Renal cortical epithelial cell (primary cell): ENCODE measurements around the gene GNAZ. TPM values are rescaled to one million over a fixed set of nuclear protein-coding genes. Genes with fewer than 3 reads are reported as not detected.

ENCODE experiments used
- DNase-seq: peaks from one replicate; pipeline ENCODE4 v3.0.0-alpha.2; 2011; ENCODE audit warnings: low read depth
- total RNA-seq: library from RNA; depleted of rRNA; stranded (reverse); fragments of >200 nt; gene quantifications from 2 replicates; pipeline ENCODE4 v1.2.3, GENCODE V29; 2014

GNAZ gene
- total RNA-seq, 1 donor from 2014 or later = 2.0 TPM

DNA sequence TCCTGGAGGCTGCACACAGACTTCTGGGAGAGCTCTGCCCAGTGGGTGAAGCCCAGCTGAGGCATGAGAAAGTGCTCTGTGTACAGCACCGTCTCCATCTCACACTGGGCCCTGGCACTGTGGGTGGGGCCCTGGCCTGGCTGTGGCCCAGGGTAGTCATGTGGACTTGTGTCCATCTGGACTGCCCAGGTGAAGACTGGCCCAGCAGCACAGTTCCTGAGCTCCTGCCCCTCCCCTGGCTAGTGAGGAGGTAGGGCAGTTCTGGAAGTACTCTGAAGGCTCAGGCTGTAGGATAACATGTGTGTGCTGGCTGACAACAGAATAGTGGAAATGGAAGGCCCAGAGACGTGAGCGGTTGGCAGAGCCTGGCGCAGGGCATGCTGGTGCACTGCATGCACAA, 36.0 kb downstream of the GNAZ start:
- DNase-seq = no peak

DNA sequence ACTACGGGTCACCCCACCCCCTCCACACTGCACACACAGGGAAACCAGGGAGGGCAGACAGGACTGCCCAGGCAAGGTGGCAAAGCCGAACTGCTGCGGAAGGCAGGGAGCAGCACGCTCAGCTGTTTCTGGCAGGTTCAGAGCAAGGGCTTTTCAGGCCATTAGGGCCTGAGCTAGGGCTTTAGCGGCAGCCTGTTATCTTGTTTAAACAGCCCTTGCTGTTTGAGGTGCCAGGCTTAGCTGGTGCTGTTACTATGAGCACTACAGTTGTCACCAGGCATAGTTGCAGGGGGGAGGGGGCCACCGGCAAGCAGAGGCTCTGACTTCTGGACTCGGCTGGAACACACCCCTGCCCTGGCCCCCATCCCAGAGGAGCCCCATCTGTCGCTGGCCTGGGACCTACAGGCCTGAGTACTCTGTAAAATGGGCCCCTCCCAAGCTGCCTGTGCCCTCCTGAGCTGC, 36.6 kb downstream of the GNAZ start:
- DNase-seq = no peak

- no peak for DNase-seq
Observed at GRCh38 chr22:23107487-23108248, 37.3 kb downstream of the GNAZ start.

DNA sequence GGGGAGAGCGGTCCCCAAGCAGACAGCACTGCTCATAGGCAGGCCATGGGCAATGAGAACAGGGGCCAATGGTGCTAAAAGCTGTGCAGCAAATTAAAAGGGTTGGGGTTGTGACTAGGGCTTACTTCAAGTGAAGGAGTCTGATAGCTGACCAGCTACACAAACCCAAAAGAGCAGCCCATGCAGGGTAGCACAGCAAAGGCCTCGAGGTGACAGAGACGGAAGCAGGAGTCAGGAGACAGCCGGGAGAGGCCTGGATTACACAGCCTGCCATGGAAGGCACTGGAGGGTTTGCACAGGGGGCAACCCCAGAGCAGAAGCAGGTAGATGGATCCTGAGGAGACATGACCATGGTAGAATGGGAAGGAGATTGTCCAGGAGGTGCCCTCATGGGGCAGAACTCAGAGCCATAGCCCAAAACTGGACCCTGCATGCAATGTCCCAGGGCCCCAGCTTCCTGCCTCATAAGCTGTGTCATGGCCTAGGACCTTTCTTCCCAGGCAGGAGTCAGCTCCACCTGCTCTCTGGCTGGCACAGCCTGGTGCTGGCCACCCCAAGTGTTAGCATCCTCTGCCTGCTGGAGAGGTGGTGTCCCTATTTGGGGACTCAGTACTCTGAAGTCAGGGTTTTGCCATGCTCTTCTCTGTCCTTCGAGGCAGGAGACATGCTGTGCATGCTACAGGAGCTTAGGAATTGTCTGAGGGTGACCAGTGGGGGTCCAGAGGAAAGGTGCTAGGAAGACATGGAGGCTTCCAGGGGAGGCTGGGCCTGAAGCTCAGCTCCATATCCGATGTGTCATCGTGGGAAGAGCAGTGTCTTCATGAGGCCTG, 38.1 kb downstream of the GNAZ start:
- DNase-seq = no peak

DNA sequence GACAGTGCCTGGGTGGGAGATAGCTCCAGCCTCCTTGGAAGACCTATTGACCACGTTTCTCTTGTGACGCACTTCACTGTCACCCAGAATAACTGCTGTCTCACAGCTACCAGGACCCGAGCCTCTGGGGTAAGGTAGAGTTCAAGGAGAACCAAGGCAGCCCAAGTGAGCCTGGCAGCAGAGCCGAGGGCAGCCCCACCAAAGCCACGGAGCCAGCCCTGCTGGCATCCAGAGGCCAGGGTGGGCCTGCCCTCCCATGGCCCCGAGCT, 38.7 kb downstream of the GNAZ start:
- DNase-seq = no peak

DNA sequence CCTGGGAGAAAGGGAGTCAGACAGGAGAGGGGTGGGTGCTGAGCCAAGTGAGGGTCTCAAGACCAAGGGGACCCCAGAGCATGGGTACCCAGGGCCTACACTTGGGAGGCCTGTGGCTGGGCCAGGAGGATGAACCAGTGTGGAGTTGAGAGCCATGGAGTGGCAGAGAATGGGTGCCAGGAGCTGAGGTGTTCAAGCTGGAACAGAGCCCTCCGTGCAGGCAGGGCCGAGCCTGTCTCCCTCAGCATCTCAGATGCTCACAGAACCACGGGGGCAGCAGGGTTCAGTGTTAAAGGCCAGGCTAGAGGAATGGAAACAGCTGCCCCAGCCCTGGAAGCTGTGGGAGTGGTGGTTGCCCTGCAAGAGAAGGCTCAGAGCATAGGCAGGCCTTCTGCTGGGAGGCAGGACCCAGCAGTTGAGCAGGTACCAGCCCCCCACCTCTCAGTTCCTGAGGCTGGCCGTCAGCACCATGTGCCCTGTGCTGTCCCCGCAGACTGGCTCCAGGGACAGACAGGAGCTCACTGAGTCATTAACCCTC, 39.2 kb downstream of the GNAZ start:
- no peak for DNase-seq

DNA sequence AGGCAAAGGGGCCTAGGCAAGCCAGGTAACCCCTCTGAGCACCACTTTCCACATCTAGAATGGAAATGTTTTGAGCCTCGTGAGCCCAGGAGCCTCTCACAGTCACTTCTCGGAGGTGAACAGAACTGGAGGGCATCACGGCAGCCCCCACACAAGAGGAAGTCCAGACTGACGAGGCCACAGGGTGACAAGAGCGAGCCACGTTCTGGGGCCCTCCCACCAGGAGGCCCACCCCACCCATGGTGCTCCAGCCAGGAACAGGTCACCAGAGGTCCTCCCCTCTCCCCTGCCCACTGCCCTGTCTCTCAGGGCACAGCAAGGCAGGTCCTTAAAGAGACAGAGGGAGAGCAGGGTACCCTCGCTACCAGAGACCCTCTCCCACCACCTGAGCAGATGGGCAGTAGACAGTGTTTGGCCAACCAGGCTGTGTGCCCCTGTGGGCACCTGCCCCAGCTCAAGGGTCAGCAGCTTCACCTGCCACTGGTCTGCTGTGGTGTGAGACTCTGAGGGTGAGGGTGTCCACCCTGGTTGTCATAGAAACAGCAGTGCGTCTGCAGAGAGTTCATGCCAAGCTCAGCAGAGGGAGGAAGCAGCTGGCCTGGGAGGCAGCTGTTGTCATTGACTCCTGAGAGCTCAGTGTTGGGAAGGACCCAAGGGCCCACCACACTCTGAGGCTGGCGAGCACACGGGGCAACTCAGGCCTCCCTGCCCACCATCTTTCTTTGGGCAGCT, 40.0 kb downstream of the GNAZ start:
- DNase-seq = no peak

GRCh38 chr22:23110922-23111527, 40.7 kb downstream of the GNAZ start:
- DNase-seq = no peak

DNA sequence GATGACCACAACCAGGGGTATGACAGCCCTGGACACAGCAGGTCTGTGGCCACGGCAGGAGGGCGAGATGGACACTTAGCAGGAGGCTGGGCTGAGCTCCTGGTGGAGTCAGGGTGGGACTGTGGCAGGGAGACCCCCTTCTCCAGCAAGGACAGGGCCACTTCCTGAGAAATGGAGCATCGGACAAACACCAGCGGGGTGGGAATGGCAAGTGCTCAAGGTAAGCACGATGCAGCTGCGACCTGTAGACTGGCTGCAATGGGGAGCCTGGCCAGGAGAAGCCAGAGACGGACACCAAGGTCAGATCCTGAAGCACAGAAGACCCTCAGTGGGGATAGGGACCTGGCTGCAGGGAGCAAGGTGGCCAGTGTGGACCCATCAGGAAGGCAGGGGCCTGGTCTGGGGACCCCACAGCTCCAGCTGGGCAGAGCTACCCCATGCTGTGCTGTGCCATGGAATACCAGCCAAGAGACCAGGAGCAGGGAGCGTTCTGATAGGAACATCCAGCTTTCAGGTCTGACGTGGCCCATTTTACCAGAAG, 42.2 kb downstream of the GNAZ start:
- DNase-seq = no peak

DNA sequence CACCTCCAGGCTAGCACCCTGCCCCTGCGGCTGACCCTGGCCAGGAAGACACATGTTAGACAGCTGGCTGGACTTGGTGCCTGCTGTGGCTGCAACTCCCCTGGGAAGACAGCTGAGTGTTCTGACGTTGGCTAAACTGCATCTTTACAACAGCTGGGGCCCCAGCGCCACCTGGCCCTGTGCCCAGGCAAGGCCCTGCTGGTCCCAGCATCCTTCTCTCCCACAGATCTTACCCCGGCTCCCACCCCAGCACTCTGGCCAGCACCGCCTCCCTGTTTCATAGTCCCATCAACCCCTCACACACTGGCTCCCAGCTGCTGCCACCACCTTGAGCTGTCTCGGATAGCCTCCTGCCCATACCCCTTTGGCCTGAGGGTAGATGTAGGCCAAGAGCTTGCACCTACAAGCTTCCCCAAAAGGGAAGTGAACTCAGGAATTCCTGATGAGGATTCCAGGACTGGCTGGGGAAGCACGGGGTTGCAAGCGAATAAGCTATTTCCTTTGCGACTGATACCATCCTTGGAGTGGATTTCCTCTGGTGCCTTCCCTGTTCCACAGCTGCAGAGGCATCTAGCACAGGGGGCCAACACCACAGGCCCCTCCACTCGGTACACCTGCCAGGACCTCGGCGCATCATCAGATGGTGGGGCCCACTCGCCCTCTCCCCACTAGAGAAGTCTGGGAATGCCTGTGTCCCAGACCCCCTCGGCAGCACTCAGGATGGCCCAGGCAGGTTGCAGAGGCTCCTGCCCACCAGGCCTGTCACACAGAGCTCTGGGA, 42.9 kb downstream of the GNAZ start:
- no peak for DNase-seq

DNA sequence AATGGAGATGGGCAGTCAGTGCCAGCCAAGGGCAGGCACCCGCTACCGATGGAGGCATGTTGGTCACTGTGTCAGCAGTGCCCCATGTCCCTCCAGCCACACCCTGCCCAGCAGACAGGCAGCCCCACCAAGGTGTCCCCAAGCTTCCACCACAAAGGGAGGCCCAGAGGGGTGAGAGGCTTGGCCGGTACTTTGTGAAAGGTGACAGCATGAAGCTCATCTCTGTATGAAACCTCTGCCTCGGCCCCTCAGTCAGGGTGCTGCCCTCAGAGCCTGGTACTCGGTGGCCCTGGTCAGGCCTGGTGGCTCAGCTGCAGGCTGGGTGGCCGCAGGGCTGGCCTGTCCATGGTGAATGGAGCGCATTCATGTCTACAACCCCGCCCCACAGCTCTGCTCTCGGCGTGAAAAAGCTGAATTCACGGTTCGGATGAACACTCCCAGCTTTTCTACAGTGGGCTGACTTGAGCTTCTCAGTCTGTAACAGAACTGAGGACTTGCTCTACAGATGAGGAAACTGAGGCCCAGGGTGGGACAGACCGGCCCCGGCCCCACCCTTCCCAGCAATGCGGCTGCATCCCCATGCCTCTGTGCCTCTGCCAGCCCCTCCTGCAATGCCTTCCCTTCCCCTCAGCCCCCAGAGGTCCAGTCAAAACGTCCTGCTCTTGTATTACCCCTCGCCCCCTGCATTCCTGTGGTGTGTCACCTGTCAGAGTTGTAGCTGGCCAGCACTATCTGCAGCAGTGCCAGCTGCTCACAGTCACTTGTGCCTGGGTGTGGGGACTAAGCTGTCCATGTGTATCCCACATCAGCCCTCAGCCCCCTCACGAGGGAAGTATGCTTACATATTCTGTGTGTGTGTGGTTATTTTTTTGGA, 43.8 kb downstream of the GNAZ start:
- no peak for DNase-seq

DNA sequence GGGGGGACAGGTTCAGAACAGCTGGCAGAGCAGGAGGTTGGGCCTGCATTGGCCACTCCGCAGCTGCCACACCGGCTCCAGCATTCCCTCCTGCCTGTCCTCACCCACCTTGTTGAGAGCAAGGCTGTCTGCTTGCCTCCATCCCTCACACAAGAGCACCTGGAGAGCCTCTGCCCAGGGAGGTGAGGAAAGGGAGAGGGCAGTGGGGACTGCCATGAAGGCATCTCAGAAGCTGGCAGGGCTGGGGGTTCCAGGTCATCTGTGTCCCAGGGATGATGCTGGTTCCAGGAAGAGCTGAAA, 44.4 kb downstream of the GNAZ start:
- DNase-seq = no peak

DNA sequence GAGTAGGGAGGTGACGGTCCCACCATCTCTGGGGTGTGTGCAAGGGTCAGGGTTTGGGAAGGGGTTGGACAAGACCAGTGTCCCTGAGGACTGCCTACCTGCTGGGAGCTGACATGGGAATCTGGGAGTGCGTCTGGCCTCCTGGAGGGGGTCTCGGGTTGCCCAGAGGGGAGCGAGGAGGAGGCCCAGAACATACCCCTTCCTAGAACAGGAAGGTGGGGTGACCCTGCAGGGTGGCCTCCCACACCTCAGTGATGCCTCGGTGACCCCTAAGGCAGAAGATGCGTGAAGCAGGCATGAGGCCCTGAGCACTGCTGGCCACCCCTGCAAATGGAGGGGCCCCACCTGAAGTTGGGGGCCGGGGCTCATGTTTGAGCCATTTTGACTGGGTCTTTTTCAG, 45.0 kb downstream of the GNAZ start:
- DNase-seq = no peak

- no peak for DNase-seq
Observed at GRCh38 chr22:23115825-23116494, 45.6 kb downstream of the GNAZ start.

GRCh38 chr22:23116506-23117263, 46.4 kb downstream of the GNAZ start:
- no peak for DNase-seq

- DNase-seq = no peak
Observed at GRCh38 chr22:23117275-23117674, 47.0 kb downstream of the GNAZ start.

- DNase-seq = no peak
Observed at GRCh38 chr22:23117891-23118646, 47.8 kb downstream of the GNAZ start.
